Lung microvascular endothelial cell (primary cell): ENCODE measurements around the gene AP3S2. TPM values are rescaled to one million over a fixed set of nuclear protein-coding genes. Genes with fewer than 3 reads are reported as not detected.
"Not testable (repeated sequence)": the region's sequence is repeated elsewhere in the genome, so short reads cannot be mapped to it uniquely, and the experiment has no call there.

Experiments
- DNase-seq, 2 donors: peaks; one replicate each; pipeline versions ENCODE4 v3.0.0 to v3.0.0-alpha.2; 2010; ENCODE audit warnings: low read depth in 2 of 2
- total RNA-seq: library from RNA; depleted of rRNA; stranded (reverse); fragments of >200 nt; gene quantifications from 2 replicates; pipeline ENCODE4 v1.2.1, GENCODE V29; 2014

Gene AP3S2
- total RNA-seq, 1 donor from 2014 or later: 30.0 TPM

- no peak for DNase-seq
Measured at GRCh38 chr15:89864958-89865739, 28.6 kb downstream of the AP3S2 start.

- DNase-seq: no peak
Measured at GRCh38 chr15:89863918-89864317, 29.9 kb downstream of the AP3S2 start.

- no peak for DNase-seq
Measured at GRCh38 chr15:89860891-89861290, 32.9 kb downstream of the AP3S2 start.

- peak in 1 of 2 donors; percentile 27 for DNase-seq
Measured at GRCh38 chr15:89860431-89860830, 33.4 kb downstream of the AP3S2 start.

GRCh38 chr15:89858661-89859458 lies 34.9 kb downstream of the AP3S2 start:
- DNase-seq: no peak

GRCh38 chr15:89857673-89858072 lies 36.1 kb downstream of the AP3S2 start:
- no peak for DNase-seq

DNA sequence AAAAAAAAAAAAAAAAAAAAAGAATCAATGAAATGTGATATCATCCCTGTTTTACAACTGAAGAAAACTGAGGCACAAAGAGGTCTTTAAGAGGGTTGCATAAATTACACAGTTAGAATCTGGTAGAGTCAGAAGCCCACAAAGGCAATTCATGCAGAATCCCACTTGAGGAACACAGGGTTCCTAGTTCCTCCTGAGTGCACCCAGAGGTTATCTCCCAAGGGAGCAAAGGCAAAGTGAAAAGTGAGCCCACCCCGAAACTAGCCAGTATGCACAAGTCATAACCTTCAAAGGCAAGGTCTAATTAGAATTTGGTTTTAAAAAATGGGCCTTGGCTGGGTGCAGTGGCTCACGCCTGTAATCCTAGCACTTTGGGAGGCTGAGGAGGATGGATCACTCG lies 37.8 kb downstream of the AP3S2 start:
- no peak for DNase-seq

DNA sequence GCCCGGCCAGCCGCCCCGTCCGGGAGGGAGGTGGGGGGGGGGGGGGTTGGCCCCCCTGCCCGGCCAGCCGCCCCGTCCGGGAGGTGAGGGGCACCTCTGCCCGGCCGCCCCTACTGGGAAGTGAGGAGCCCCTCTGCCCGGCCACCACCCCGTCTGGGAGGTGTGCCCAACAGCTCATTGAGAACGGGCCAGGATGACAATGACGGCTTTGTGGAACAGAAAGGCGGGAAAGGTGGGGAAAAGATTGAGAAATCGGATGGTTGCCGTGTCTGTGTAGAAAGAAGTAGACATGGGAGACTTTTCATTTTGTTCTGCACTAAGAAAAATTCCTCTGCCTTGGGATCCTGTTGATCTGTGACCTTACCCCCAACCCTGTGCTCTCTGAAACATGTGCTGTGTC lies 38.9 kb downstream of the AP3S2 start:
- not testable (repeated sequence) for DNase-seq

- DNase-seq: no peak
Measured at GRCh38 chr15:89852342-89852995, 41.3 kb downstream of the AP3S2 start.

DNA sequence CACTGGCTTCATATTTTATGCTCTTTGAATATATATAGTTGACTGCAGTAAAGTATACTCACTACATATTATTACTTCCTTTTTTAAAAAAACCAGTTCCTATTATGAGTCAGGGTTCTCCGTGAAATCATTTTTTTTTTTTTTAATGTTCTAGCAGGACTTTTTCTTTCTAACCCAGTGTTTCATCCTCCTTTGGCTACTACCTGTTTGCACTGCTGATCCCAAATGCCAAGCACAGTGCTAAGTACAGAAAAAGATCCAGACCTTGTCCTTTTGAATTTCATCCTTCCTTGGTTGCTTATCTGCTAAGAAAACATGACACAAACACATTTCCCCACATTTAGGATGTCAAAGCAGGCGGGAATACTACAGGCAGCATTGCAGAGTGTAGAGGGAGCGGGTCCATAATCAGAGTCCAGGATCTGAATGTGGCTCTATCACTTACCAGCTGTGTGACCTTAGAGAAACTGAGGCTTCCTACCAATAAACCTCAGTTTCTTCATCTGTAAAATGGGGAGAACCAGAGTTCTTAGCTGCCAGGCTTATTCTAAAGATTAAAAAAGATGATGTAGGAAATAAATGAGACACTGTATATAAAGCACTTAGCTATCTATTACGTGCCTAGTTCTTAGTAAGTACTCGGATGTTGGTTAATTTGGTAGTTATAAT lies 42.0 kb downstream of the AP3S2 start:
- DNase-seq: peak; percentile 25 to 47

- DNase-seq: no peak
Measured at GRCh38 chr15:89848970-89849292, 44.9 kb downstream of the AP3S2 start.

DNA sequence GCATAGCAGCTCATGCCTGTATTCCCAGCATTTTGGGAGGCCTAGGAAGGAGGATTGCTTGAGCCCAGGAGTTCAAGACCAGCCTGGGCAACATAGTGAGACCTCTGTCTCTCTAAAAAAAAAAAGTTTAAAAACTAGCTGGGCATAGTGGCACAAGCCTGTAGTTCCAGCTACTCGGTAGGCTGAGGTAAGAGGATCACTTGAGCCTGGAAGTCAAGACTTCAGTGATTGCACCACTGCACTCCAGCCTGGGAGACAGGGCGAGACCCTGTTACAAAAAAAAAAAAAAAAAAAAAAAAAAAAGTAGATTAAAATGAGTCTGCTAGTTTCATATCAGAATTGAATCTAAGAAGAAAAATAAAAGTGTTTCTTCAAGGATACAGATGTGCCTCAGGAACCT lies 46.7 kb downstream of the AP3S2 start:
- no peak for DNase-seq

GRCh38 chr15:89845305-89845893 lies 48.4 kb downstream of the AP3S2 start:
- DNase-seq: peak in 1 of 2 donors; percentile 83

DNA sequence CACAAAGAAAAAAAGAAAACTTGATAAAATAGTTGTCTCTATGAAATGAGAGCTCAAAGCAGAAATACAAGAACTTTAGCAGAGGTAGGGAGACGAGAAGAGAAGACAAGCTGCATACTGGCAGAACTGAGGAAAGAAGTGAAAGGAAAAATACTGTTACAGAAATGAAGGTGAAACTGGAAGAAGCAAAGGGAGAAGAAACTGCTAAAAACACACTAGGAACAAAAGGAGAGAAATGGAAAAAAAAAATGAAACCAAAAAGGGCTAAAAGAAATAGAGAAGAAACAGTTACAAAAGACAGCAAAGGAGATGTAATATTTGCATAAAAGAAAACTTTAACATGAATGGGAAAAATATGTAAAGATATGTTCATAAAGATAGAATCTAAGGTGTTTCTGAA lies 51.8 kb downstream of the AP3S2 start:
- no peak for DNase-seq

DNA sequence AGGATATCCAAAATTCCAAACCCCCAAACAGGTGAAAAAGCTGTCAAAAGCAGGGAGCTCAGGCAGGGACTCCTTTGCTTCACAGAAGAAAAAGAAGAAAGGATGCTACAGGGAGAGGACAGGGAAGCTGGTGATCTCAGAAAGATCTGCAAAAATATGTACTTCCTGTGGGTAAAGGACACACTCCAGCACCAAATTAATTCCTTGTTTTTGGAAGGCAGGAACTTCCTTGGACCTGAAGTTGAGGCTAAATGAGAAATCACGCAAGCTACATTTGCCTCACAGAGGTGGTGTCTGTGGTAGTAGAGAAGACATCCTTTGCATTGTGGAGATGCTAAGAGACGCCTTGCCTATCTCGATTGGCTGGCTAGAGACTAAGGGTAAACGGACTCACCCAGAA lies 52.5 kb downstream of the AP3S2 start:
- no peak for DNase-seq

- no peak for DNase-seq
Measured at GRCh38 chr15:89839167-89839810, 54.5 kb downstream of the AP3S2 start.

DNA sequence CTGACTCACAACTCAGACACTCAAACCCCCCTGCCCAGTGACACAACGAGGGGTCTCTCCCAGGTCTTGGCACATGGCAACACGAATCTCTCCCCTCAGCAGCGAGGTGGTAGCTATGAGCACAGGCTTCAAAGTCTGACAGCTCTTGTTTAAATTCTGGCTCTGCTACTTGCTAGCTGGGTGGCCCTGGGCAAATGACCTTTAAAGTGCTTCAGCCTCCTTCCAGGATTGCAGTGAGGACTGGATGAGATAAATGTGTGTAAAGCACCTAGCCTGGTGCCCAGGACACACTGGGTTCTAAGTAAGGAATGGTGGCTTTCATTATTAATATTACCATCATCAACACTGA lies 56.0 kb downstream of the AP3S2 start:
- no peak for DNase-seq

- DNase-seq: peak in 1 of 2 donors; percentile 65
Measured at GRCh38 chr15:89837134-89837829, 56.5 kb downstream of the AP3S2 start.

- DNase-seq: peak in 1 of 2 donors; percentile 80
Measured at GRCh38 chr15:89836267-89837133, 57.3 kb downstream of the AP3S2 start.
